Central memory CD8-positive, alpha-beta T cell (primary cell): Measurements from ENCODE around the gene TDRD5.

Experiments used
- ATAC-seq: fragments of 150-1000 bp; cut with Tn5 transposase; replicated peaks from 2 replicates; pipeline ENCODE4 v1.10.0; 2022; ENCODE audit warnings: mild to moderate bottlenecking, moderate FRiP score, moderate number of reproducible peaks; ENCODE audit not compliant: poor library complexity, severe bottlenecking; ENCODE audit errors: extremely low read depth
- DNase-seq, 2 donors: peaks; one replicate each; pipeline ENCODE4 v3.0.0; 2021; ENCODE audit warnings: low spot score in 2 of 2
- H3K27ac Mint-ChIP-seq: one replicate; pipeline ENCODE4 v1.8.0; 2022; ENCODE audit warnings: low read depth, mild to moderate bottlenecking, moderate library complexity, mixed read lengths
- H3K27me3 Mint-ChIP-seq: one replicate; pipeline ENCODE4 v1.8.0; 2022; ENCODE audit warnings: mixed read lengths
- H3K36me3 Mint-ChIP-seq: one replicate; pipeline ENCODE4 v1.8.0; 2022; ENCODE audit warnings: mild to moderate bottlenecking, moderate library complexity, mixed read lengths; ENCODE audit not compliant: insufficient read depth
- H3K4me1 Mint-ChIP-seq: one replicate; pipeline ENCODE4 v1.8.0; 2022; ENCODE audit warnings: mixed read lengths
- H3K4me3 Mint-ChIP-seq: one replicate; pipeline ENCODE4 v1.8.0; 2022; ENCODE audit warnings: mild to moderate bottlenecking, moderate library complexity, mixed read lengths
- H3K9me3 Mint-ChIP-seq: one replicate; pipeline ENCODE4 v1.8.0; 2022; ENCODE audit warnings: mixed read lengths

Gene TDRD5

GRCh38 chr1:179719272-179719671 lies 127.6 kb downstream of the TDRD5 start:
- Mint-ChIP-seq H3K4me1 (no peaks in the 10 kb centered on the region), H3K36me3 (peaks cover 1% of the 10 kb centered on the region), H3K4me3 (no peak overlapping the region), H3K9me3 (peaks cover 32% of the 10 kb centered on the region), H3K27me3 (peaks cover 29% of the 10 kb centered on the region), H3K27ac (no peak overlapping the region)
- ATAC-seq: no peak
- no peak for DNase-seq

GRCh38 chr1:179728271-179728670 lies 136.6 kb downstream of the TDRD5 start:
- H3K4me1 Mint-ChIP-seq: no peaks in the 10 kb centered on the region
- H3K27ac Mint-ChIP-seq: no peak overlapping the region
- no peak for DNase-seq
- H3K36me3 Mint-ChIP-seq: peaks cover 1% of the 10 kb centered on the region
- no peaks in the 10 kb centered on the region for H3K9me3 Mint-ChIP-seq
- H3K27me3 Mint-ChIP-seq: peaks cover 3% of the 10 kb centered on the region
- no peak for ATAC-seq
- H3K4me3 Mint-ChIP-seq: no peak overlapping the region

GRCh38 chr1:179729881-179730280 lies 138.2 kb downstream of the TDRD5 start:
- Mint-ChIP-seq H3K4me3 (no peak overlapping the region), H3K36me3 (no peaks in the 10 kb centered on the region), H3K27ac (no peak overlapping the region)

GRCh38 chr1:179731643-179732042 lies 140.0 kb downstream of the TDRD5 start:
- ATAC-seq: no peak
- Mint-ChIP-seq H3K27me3 (peaks cover 32% of the 10 kb centered on the region), H3K36me3 (no peaks in the 10 kb centered on the region), H3K4me3 (no peak overlapping the region), H3K27ac (no peak overlapping the region), H3K4me1 (no peaks in the 10 kb centered on the region), H3K9me3 (no peaks in the 10 kb centered on the region)
- no peak for DNase-seq

More at GRCh38 chr1:179729881-179730280, 138.2 kb downstream of the TDRD5 start:
- H3K4me1 Mint-ChIP-seq: no peaks in the 10 kb centered on the region
- peaks cover 19% of the 10 kb centered on the region for H3K27me3 Mint-ChIP-seq
- DNase-seq (no peak), ATAC-seq (no peak)
- H3K9me3 Mint-ChIP-seq: no peaks in the 10 kb centered on the region
